ENCODE results near the gene SFMBT1. TPM values are rescaled to one million over a fixed set of nuclear protein-coding genes. Genes with fewer than 3 reads are reported as not detected.
A peak's percentile ranks its signal among the peaks of the same experiment; 100 is the strongest.

SFMBT1 gene
- total RNA-seq, 1 experiment from 2014 or later: 14.8 TPM

DNA sequence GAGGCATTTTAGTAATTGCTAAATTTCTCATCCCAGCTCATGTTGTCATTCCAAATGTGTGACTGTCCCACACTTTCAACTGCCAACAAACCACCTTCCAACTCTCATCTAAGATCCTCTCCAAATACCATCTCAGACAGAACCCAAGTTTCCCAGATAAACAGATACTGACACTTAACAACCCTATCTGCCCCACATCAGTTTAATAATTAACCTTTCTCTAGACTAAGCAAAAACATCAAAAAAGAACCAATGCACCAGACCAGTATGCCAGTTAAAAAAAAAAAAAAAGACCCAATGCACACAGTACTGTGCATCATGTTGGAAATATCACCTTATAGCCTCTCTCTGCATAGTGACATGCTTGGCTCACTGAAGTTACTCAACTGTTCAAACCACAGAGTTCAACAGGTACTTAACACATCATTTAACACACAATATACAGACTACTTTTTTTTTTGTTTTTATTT, 5.5 kb downstream of the SFMBT1 start:
- no peaks in the 10 kb centered on the region for H3K9me2 ChIP-seq (ENCODE audit: insufficient read depth)
- RAD21 ChIA-PET (ENCODE audit: low non-redundant PET in 1 of 2, low total read pairs in 2 of 2, uncharacterized antibody in 2 of 2, unreplicated experiment in 2 of 2): no interaction called here
- peak overlapping the region; percentile 7; the same call in 1 of the 2 replicates for H3K4me2 ChIP-seq (ENCODE audit: low read length)
- no peaks in the 10 kb centered on the region for H3K9me3 ChIP-seq (ENCODE audit: control insufficient read depth in 1 of 2, insufficient read depth in 1 of 2, low read depth in 1 of 2, low read length in 2 of 2)
- no TSS peak for BruUV-seq (replicated peaks)
- no peak overlapping the region for H3K27ac ChIP-seq (ENCODE audit: low read depth, low read length)
- ATAC-seq (no peak), DNase-seq (ENCODE audit: low read depth, low spot score) (no peak)
- H3K4me3 ChIP-seq (replicated peaks in 1 of 2; ENCODE audit: low read depth in 1 of 2, low read length in 2 of 2): no peak overlapping the region
- peaks cover 10 to 17% of the 10 kb centered on the region in 2 experiments for H3K4me1 ChIP-seq (ENCODE audit: control insufficient read depth in 1 of 2, insufficient read depth in 2 of 2, low read length in 2 of 2)
- TF ChIP-seq SP1 (IDR thresholded peaks at IDR 0.05; ENCODE audit: low read depth): no peak
- no peak for TF ChIP-seq RAD21 (IDR thresholded peaks at IDR 0.05; ENCODE audit: low read depth)
- no peak for TF ChIP-seq ZNF274 (IDR thresholded peaks at IDR 0.05; ENCODE audit: low read depth, low read length)
- TF ChIP-seq EGR1 (IDR thresholded peaks at IDR 0.05; ENCODE audit: low read depth): no peak
- no peak for TF ChIP-seq JUND (IDR thresholded peaks at IDR 0.05)
- TF ChIP-seq, protein P1, sequence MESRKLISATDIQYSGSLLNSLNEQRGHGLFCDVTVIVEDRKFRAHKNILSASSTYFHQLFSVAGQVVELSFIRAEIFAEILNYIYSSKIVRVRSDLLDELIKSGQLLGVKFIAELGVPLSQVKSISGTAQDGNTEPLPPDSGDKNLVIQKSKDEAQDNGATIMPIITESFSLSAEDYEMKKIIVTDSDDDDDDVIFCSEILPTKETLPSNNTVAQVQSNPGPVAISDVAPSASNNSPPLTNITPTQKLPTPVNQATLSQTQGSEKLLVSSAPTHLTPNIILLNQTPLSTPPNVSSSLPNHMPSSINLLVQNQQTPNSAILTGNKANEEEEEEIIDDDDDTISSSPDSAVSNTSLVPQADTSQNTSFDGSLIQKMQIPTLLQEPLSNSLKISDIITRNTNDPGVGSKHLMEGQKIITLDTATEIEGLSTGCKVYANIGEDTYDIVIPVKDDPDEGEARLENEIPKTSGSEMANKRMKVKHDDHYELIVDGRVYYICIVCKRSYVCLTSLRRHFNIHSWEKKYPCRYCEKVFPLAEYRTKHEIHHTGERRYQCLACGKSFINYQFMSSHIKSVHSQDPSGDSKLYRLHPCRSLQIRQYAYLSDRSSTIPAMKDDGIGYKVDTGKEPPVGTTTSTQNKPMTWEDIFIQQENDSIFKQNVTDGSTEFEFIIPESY (IDR thresholded peaks at IDR 0.05; ENCODE audit: extremely low read depth, insufficient replicate concordance, low read length): no peak
- TF ChIP-seq, protein P2, sequence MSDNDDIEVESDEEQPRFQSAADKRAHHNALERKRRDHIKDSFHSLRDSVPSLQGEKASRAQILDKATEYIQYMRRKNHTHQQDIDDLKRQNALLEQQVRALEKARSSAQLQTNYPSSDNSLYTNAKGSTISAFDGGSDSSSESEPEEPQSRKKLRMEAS (IDR thresholded peaks at IDR 0.05): no peak
- no peak for TF ChIP-seq POLR2AphosphoS5 (IDR thresholded peaks at IDR 0.05; ENCODE audit: low read depth, low read length)
- no peak for TF ChIP-seq TCF7L2 (IDR thresholded peaks at IDR 0.05; ENCODE audit: borderline replicate concordance, extremely low read depth, insufficient read depth, insufficient read length)
- TF ChIP-seq, protein P3, sequence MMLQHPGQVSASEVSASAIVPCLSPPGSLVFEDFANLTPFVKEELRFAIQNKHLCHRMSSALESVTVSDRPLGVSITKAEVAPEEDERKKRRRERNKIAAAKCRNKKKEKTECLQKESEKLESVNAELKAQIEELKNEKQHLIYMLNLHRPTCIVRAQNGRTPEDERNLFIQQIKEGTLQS (IDR thresholded peaks at IDR 0.05): no peak
- TF ChIP-seq EZH2phosphoT487 (IDR thresholded peaks at IDR 0.05; ENCODE audit: borderline replicate concordance): no peak
- TF ChIP-seq EZH2 (IDR thresholded peaks at IDR 0.05): no peak
- TF ChIP-seq ELF1 (IDR thresholded peaks at IDR 0.05; ENCODE audit: borderline replicate concordance, low read depth): no peak
- no peak for TF ChIP-seq POLR2A (IDR thresholded peaks at IDR 0.05; ENCODE audit: borderline replicate concordance, extremely low read depth, insufficient read depth, insufficient read length)
- TF ChIP-seq SRF (IDR thresholded peaks at IDR 0.05; ENCODE audit: low read depth): no peak
- no peak for TF ChIP-seq ZFX (IDR thresholded peaks at IDR 0.05)
- TF ChIP-seq FOSL1 (IDR thresholded peaks at IDR 0.05; ENCODE audit: low read depth): no peak
- no peak for TF ChIP-seq CBX3 (IDR thresholded peaks at IDR 0.05; ENCODE audit: low read depth)
- intact Hi-C loops (cut with micrococcal nuclease): no loop called here
- no peaks in the 10 kb centered on the region for H3K27me3 ChIP-seq (ENCODE audit: insufficient read depth, low read length)
- POLR2A ChIA-PET: no interaction called here
- no peaks in the 10 kb centered on the region for H4K20me1 ChIP-seq (ENCODE audit: insufficient read depth)
- no peaks in the 10 kb centered on the region for H3K36me3 ChIP-seq (ENCODE audit: control insufficient read depth in 1 of 2, insufficient read depth in 2 of 2, low read length in 2 of 2)
- H3K79me2 ChIP-seq (ENCODE audit: insufficient read depth, low read length): peaks cover 34% of the 10 kb centered on the region
- H2AFZ ChIP-seq (ENCODE audit: low read depth, low read length, poor library complexity, severe bottlenecking): no peak overlapping the region
- CTCF ChIA-PET: no interaction called here
- H3K9ac ChIP-seq (ENCODE audit: low read length): no peak overlapping the region
